OCI-LY1 (cell line): ENCODE data around the gene ZCCHC17.

ENCODE experiments used
- CTCF ChIP-seq: fragments of 200-600 bp; sonication (generic), shearing (Covaris generic); IDR thresholded peaks from 2 replicates; pipeline ENCODE4 v1.5.1; 2017; ENCODE audit warnings: mild to moderate bottlenecking, antibody characterized with exemption, low read length, moderate library complexity, mixed read lengths
- EZH2 ChIP-seq: fragments of 200-600 bp; sonication (generic), shearing (Covaris generic); IDR thresholded peaks from 2 replicates; pipeline ENCODE4 v1.8.0; 2017; ENCODE audit warnings: borderline replicate concordance, mixed run types, mild to moderate bottlenecking, antibody characterized with exemption, low read length, moderate library complexity, mixed read lengths

- TF ChIP-seq CTCF (no peak), EZH2 (no peak)
These were observed 65.2 kb downstream of the ZCCHC17 start for GRCh38 chr1:31362032-31362431.
